AG09319 (cell line): Measurements from ENCODE around the gene AK5.

Experiments
- DNase-seq: peaks from one replicate; pipeline ENCODE4 v3.0.0-alpha.2; 2010; ENCODE audit warnings: low read depth; ENCODE audit errors: extremely low read depth
- TF ChIP-seq, protein P1 (sequence below): IDR thresholded peaks from 2 replicates; pipeline ENCODE4 v1.5.1; 2011; ENCODE audit warnings: low read depth, mild to moderate bottlenecking, inconsistent platforms, low read length, moderate library complexity

Gene AK5

DNA sequence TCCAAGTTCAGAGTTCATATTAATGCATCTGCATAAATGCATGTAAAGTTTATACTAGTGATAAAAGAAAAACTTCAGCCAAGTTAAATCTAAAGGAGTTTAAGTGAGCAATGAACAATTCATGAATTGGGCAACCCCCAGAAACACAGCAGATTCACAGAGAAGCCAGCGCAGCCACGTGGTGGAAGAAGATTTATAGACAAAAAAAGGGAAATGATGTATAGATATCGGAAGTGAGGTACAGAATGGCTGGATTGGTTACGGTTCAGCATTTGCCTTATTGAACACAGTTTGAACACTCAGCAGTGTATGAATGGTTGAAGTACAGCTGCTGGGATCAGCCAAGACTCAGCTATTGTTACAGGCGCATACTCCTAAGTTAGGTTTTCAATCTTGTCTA is 5.7 kb downstream of the AK5 start:
- no peak for DNase-seq
- TF ChIP-seq, protein P1, sequence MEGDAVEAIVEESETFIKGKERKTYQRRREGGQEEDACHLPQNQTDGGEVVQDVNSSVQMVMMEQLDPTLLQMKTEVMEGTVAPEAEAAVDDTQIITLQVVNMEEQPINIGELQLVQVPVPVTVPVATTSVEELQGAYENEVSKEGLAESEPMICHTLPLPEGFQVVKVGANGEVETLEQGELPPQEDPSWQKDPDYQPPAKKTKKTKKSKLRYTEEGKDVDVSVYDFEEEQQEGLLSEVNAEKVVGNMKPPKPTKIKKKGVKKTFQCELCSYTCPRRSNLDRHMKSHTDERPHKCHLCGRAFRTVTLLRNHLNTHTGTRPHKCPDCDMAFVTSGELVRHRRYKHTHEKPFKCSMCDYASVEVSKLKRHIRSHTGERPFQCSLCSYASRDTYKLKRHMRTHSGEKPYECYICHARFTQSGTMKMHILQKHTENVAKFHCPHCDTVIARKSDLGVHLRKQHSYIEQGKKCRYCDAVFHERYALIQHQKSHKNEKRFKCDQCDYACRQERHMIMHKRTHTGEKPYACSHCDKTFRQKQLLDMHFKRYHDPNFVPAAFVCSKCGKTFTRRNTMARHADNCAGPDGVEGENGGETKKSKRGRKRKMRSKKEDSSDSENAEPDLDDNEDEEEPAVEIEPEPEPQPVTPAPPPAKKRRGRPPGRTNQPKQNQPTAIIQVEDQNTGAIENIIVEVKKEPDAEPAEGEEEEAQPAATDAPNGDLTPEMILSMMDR, result no peak

DNA sequence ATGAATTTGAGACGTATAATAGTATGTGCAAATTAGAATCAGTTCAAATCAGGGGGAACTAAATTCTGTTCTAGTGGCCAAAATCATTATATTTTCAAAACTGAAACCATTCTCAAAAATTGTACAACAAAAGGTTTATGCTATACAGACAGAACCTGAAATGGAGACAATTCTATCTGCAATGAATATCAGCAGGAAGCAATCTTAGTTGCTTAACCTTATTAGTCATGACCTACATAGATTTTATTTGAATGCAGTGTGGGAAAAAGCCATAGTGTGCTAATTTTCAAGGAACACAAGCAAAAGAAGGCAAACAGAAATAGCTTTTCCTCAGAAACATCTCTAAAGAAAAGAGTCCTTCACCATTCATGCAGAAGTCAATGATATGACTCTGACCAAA is 6.5 kb downstream of the AK5 start:
- DNase-seq, result no peak
- TF ChIP-seq, protein P1, result no peak

DNA sequence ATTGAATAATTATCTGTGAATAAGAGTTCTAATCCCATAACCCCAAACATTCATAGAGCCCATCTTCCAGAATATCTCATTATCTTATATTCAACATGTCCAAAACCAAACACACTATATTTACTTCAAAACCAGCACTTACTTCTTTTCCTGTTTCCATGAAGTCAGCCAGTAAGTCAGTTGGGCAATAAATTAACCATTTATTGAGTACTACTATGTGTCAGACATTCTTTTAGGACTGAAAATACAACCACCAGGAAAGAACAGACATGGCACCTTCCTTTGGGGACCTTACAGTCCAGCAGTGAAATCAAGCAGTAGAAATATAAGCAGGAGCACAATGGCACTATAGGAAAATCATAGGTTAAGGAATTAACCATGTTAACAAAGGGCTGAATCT is 8.8 kb downstream of the AK5 start:
- TF ChIP-seq, protein P1, result no peak
- no peak for DNase-seq

DNA sequence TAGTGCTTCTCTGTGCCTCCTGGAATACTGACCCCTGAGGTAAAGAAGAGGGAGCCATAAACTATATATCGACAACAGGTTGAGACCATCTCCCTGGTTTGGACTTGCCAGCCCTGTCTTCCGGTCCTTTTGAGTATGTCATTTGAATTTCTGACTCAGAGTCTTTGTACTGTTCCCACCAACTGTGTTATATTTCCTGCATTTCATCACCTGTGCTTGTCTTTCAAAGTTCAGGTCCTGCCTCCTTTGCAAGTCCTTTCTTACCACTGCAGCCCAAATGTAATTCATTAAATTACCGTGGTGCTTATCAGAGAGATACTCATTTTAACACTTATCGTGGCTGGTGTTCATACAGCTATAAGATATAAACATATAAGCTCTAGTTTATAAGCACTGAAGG is 10.7 kb downstream of the AK5 start:
- DNase-seq, result no peak
- TF ChIP-seq, protein P1, result no peak

DNA sequence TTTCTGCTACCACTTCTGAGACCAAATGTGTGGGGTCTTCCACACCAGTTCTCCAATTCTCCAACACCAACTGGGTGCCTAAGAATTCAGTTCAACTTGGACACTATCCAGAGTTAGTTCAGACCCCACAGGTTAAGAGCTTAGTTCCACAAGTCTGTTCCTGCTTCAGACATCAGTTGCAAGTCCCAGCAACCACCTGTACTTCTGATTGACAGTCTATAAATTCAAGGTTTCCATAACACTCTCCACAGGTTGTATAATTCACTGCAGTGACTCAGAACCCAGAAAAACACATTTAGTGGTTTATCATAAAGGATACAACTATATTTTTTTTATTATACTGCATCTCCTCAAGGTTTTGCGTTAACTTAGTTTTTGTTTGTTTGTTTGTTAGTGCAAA is 18.7 kb downstream of the AK5 start:
- TF ChIP-seq, protein P1, result no peak
- no peak for DNase-seq

DNA sequence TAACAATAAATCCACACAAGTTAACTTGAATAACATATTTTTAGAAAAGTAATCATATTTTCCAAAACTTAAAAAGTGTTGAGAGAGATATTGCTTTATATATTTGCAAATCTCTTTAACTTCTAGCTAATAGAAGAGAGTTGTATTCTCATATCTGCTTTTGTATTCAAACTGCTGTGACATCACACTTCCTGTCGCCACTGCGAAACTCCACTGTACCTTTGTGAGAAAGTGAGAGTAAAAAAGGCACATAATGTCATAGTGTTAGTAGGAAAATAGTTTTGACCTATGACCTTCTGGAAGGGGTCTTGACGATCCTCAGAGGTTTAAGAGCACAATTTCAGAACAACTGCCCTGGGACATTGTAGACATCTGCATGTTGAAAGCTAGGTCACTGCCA is 21.6 kb downstream of the AK5 start:
- no peak for DNase-seq
- TF ChIP-seq, protein P1, result no peak

DNA sequence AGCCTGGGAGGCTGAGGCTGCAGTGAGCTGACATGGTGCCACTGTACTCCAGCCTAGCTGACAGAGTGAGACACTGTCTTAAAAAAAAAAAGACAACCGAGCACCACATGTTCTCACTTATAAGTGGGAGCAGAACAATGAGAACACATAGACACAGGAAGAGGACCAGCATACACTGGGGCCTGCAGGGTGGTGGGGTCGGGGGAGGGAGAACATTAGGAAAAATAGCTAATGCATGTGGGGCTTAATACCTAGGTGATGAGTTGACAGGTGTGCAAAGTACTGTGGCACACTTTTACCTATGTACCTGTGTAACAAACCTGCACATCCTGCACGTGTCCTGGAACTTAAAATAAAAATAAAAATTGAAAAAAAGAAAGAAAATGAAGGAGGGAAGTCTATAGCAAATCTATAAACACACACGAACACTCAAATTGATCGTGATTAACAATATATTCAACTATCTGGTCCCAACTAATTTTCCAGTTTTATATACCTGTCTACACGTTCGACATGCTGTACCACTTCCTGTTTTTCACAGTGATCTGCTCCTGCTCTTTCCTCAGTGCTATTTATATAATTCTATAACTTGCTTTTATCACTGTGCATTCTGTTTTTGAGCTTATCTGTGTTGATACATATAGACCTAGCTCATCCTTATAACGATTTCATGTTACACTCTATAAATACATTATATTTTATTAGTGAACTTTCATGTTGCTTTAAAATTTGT is 27.2 kb downstream of the AK5 start:
- no peak for DNase-seq
- TF ChIP-seq, protein P1, result no peak
